Activated CD8-positive, alpha-beta memory T cell treated with anti-CD3 and anti-CD28 coated beads, Interleukin-2, amount 50 U/mL, for 1 hour (primary cell): ENCODE data around the gene SIGLEC11.

Experiments
- DNase-seq: peaks from one replicate; pipeline ENCODE4 v3.0.0-alpha.2; 2020; ENCODE audit errors: extremely low read depth

The SIGLEC11 gene

DNA sequence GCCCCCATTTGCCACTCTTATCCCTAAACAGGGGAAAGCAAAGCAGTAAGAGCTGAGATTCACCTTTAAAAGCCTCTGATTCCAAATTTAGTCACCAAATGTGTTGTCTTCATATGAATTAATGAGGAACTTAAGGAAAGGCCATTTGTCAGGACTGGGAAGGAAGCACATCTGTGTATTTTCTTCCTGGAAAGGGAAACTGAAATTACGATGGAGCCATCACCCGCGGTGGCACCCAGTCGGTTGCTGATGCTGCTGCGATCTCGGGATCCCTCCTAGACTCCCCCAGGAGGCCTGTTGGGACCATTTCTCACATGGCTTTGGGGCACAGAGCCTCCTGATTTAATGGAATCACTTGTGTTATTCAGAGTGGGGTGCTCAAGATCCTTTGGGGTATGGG, 56.8 kb downstream of the SIGLEC11 start:
- DNase-seq = no peak
